Stimulated activated CD4-positive, alpha-beta T cell treated with anti-CD3 and anti-CD28 coated beads, Interleukin-15, amount 100 ng/mL, for 24 hours (primary cell): ENCODE data around the gene SPRED1.
A peak's percentile ranks its signal among the peaks of the same experiment; 100 is the strongest.

Source experiments
- DNase-seq: peaks from one replicate; pipeline ENCODE4 v3.0.0-alpha.2; 2020

The SPRED1 gene

DNA sequence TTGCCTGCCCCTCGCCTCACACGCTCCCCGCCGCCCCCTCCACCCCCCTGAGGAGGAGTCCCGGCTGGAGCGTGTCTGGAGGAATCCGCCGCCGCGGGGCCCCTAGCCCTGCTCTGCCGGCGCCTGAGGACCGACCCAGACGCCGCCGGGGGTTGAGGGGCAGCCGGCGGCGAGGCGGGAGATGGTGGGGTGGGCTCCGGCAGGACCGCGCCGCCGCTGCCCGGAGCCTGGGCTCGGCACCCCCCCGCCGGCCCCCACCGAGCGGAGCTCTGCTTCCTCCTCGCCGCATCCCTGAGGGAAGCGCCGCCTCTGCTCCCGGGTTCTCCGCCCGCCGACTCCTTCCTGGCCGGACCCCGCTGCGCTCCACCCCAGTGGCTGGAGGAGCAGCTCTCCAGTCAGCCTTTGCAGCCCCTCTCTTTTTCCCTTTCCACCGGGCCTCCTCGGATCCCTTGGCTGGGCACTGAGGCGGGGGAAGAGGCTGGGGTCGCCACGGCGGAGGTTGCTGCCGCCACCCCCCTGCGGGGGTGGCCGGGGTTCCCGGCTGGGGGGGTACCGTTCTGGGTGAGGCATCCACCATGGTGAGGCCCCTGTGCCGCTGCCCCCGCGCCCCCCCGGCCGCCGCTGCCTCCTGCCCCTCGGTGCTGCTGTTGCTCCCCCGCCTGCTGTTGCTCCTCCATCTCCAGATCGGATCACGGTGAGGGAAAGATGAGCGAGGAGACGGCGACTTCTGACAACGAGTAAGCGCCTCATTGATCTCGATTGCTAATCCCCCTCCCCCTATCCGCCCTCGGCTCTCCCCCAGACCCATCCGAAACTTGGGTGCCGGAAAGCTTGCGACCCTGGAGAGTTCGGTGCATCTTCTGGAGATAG lies at the start of gene SPRED1:
SPRED1 (plus strand) TSS at position 356 of the 870 bp plus-strand sequence; CDS start at position 706, 350 bp downstream.
- DNase-seq: peak; percentile 37

- no peak for DNase-seq
Observed at GRCh38 chr15:38205526-38206272, 46.9 kb upstream of the SPRED1 start.

GRCh38 chr15:38207621-38208020 lies 45.0 kb upstream of the SPRED1 start:
- no peak for DNase-seq

DNA sequence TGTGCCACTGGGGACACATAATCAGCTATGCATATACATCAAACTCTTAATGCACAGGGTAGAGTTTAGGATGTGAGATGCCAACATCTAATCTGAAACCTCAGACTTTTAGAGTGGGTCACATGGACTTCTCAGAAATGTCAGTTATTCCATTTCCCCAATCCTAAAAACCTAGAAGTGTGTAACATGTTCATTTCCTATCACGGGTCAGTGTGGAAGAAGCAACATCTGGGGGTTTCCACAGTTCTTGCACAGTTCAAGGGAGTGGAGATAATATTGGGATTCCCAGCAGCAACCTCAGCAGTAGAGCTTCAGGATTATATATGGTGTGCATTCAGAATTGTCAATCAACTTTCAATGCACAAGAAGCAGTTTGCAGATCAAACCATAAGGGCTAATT lies 44.4 kb upstream of the SPRED1 start:
- DNase-seq: no peak

DNA sequence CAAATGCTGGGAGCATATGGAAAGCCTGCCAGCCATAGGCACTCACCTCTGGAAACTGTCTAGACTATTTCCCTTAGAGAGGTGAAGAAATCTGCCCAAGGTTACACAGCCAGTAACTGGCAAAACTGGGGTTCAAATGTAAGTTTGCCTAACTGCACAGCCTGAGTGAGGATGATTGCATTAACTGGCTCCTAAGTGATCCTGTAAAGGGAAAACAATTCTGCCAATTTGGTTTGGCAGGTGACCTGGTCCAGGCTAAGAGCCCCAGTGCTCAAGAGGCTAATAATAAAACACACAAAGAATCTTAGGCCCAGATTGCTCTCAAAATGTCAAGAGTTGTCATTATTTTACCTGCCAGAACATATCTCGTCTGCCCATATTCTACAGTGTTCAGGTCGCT lies 43.9 kb upstream of the SPRED1 start:
- no peak for DNase-seq

- no peak for DNase-seq
Observed at GRCh38 chr15:38211249-38211648, 41.4 kb upstream of the SPRED1 start.

DNA sequence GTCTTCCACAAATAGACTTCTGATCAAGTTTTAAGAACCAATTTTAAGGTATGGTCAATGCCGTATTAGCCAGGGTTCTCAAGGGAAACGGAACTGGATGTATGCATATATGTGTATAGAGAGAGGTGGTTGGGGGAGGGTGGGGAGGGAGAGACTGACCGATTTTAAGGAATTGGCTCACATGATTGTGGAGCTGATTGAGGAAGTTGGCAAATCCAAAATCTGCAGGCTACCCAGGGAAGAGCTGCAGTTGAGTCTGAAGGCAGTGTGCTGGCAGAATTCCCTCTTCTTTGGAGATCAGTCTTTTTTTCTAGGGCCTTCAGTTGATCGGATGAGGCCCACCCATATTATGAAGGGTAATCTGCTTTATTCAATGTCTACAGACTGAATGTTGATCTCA lies 40.8 kb upstream of the SPRED1 start:
- DNase-seq: no peak

DNA sequence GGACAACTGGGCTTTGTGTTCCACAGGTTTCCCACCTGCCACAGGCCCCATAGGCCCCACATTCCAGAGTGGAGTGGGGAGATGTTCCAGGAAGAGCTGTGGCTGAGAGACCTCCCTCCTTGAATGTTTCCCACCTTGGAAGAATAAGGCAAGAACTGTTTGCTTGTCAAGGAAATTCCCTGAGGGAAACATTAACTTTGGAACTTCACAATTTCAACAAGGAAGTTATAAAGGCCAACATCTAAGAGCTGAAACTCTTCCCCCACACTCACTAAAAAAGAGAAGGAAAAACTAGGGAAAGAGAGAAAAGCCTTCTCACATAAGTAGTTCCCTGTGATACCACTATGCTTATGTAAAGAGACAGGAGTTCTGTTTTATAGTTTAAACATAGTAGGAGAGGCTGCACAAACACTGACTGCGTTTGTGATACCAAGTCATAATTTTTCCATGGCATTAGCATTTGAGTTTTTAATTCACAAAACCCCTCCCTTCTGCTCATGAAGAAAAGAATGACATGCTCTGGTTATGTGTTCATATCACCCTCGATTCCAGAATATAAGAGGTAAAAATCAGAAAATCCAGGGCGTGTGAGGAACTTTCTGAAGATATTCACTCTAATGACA lies 39.8 kb upstream of the SPRED1 start:
- DNase-seq: no peak

- no peak for DNase-seq
Observed at GRCh38 chr15:38213356-38213755, 39.3 kb upstream of the SPRED1 start.

- no peak for DNase-seq
Observed at GRCh38 chr15:38215707-38216106, 36.9 kb upstream of the SPRED1 start.

GRCh38 chr15:38216763-38217162 lies 35.9 kb upstream of the SPRED1 start:
- no peak for DNase-seq

GRCh38 chr15:38217191-38217595 lies 35.4 kb upstream of the SPRED1 start:
- DNase-seq: no peak

DNA sequence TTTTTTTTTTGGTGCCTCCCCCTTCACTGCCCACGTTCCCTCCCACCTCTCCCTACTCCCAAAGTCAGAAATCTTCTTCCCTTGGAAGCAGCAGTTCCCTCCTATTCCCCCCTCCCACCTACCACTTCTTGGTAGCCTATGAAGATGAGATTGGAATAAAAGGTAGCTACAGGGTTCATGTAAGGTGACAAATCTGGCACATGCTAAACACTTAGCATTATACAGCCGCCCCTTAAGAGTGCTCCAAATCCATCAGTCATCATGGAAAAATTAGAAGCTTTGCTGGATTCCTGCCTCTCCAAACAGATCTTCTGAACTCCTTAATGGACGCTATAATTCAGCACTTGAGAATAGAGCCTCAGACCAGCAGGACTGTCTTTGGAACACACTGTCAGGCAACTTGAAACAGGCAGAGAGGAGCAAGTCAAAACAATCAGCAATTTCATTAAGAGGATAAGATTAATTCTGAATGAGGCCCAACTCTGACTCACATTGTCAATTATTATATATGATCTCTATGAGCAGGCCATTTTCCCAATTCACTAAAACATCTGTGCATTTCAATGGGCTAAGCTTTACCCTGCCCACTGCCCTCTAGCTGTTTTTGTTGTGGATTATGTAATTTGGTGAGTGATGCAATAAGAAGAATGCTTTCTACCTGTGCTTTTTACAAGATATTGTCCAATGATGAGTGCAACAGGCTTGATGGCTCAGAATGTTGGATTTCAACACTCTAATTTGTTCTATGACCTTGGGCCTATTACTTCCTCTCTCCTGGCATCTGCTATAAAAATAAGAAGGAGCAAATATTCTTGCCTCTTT lies 34.6 kb upstream of the SPRED1 start:
- no peak for DNase-seq

DNA sequence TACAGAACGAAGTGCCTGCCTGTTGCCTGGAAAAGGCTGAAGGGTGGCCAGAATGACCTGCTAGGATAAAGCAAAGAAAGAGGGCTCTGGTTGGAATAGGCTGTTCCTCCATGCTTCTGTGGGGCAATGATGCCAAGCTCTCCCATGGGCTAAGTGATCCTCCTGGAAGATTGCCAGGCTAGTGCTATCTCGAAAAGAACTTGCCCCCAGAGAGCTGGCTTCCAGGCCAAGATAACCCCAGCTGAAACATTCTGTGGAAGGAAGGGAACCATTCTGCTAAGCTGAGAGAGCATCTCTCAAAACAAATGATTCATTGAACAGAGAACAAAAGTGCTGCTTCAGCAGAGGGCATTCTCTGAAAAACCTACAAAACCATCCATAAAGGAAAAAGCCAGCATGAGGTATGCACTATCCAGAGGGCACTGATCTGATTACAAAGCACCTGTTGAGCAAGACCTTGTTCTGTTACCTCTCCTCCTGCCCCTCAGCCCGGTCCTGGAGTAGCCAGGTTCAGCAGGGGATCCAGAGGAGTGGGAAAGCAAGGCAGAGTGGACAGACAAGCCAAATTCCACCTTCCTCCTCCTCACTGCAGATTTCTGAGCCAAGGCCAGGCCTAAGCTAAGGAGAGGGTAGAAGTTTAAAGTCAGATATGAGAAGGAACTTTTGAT lies 31.9 kb upstream of the SPRED1 start:
- DNase-seq: no peak

- DNase-seq: no peak
Observed at GRCh38 chr15:38224486-38224885, 28.1 kb upstream of the SPRED1 start.

- DNase-seq: no peak
Observed at GRCh38 chr15:38225381-38225780, 27.3 kb upstream of the SPRED1 start.

DNA sequence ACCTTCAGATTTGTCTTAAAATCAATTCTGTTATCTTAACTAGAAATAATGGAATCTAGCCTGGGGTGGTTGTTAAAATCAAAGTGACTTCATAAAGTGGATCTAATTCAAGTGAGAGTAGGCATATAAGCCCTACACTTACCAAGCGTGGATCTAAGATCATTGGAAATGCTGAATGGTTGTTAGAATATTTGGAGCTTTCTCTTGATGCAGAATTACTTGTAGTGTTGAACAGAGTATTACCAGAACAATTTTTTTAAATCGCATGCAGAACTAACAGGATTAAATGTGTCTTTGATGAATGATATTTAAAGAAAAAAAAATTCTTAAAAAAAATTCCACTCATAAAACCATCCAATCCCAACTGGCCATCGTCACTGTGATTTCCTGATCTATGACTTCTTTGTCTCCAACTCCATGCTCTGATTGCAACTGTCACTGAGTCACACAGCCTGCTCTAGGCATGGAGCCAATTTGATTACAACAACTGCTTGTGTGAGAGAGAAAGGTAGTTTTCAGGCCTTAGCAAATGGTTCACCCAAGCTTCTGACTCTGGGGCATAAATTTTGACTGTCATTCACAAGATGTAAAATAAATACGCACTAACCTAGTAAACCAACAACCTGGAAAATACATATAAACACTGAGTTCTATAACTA lies 25.9 kb upstream of the SPRED1 start:
- no peak for DNase-seq

DNA sequence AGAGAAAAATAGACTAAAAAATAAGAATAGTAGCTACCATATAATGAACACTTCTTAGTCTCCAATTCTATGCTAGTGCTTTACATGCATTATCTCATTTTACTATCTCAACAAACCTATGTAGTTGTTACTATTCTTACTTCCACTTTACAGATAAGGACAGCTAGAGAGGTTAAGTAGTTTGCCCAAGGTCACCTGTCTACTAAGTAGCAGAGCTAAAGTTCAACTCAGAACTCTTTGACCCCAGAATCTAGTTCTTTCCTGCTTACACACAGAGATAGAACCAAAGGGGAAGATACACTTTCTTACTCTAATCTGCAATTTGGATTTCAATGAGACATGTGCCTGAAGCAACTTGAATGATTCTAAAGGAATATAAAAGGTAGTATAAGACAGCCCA lies 24.7 kb upstream of the SPRED1 start:
- no peak for DNase-seq

DNA sequence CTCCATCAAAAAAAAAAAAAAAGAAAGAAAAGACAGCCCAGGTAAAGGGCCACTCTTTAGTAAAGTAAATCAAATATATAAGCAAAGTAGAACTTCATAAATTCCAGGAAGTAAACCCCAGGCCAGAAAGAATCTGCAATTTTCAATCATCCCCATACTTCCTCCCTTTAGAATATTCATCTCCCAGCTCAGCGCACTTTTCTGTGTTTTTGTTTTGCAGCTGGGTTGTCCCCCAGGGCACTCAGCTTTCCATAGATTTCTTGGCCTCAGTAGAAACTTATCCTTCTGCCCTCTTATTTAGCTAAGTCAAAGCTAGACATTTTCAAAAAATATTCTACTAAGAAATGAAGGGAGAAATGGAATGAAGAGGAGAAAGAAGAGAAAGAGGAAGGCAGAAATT lies 24.0 kb upstream of the SPRED1 start:
- no peak for DNase-seq

- DNase-seq: no peak
Observed at GRCh38 chr15:38229705-38230310, 22.8 kb upstream of the SPRED1 start.

GRCh38 chr15:38231436-38231835 lies 21.2 kb upstream of the SPRED1 start:
- DNase-seq: no peak
